GM12874 (cell line): Measurements from ENCODE around the gene FGF4.

Experiments used
- CTCF ChIP-seq: IDR thresholded peaks from 2 replicates; pipeline ENCODE4 v1.5.1; 2011; ENCODE audit warnings: low read depth, mild to moderate bottlenecking, control low read depth, low read length, moderate library complexity; ENCODE audit not compliant: insufficient read depth

Gene FGF4

GRCh38 chr11:69818603-69819441 is 43.7 kb upstream of the FGF4 start, which contains the start of gene FGF3:
FGF3 (minus strand) TSS chr11:69819416; CDS start chr11:69818933, 483 bp downstream.
- no peak for TF ChIP-seq CTCF

GRCh38 chr11:69818231-69818602 is 43.1 kb upstream of the FGF4 start:
- no peak for TF ChIP-seq CTCF

GRCh38 chr11:69817265-69818230 is 42.4 kb upstream of the FGF4 start:
- TF ChIP-seq CTCF = no peak

- no peak for TF ChIP-seq CTCF
These were observed 41.5 kb upstream of the FGF4 start for GRCh38 chr11:69816671-69817070.

GRCh38 chr11:69815973-69816372 is 40.8 kb upstream of the FGF4 start:
- no peak for TF ChIP-seq CTCF

- no peak for TF ChIP-seq CTCF
These were observed 39.8 kb upstream of the FGF4 start for GRCh38 chr11:69814902-69815301.

- TF ChIP-seq CTCF = no peak
These were observed 39.3 kb upstream of the FGF4 start for GRCh38 chr11:69814411-69814810.
